DOHH2 (cell line): Measurements from ENCODE around the gene ELFN1.

Experiments
- H3F3A ChIP-seq: fragments of 200-600 bp; sonication (generic), shearing (Covaris generic); 2 replicates; pipeline ENCODE4 v1.6.0; 2016; ENCODE audit warnings: antibody characterized with exemption, mild to moderate bottlenecking; ENCODE audit not compliant: control insufficient read depth, insufficient read depth
- H3K27ac ChIP-seq: fragments of 200-600 bp; sonication (generic); 2 replicates; pipeline ENCODE4 v1.5.1; 2014; ENCODE audit warnings: low read depth, mild to moderate bottlenecking, low read length, moderate library complexity
- H3K27me3 ChIP-seq: fragments of 200-600 bp; sonication (generic); 2 replicates; pipeline ENCODE4 v1.6.1; 2014; ENCODE audit warnings: mild to moderate bottlenecking, low read length, mixed read lengths; ENCODE audit not compliant: control insufficient read depth
- H3K36me3 ChIP-seq: fragments of 200-600 bp; sonication (generic); 2 replicates; pipeline ENCODE4 v1.6.1; 2014; ENCODE audit warnings: mild to moderate bottlenecking, low read length, moderate library complexity, mixed read lengths; ENCODE audit not compliant: control insufficient read depth
- H3K4me1 ChIP-seq: fragments of 200-600 bp; sonication (generic); 2 replicates; pipeline ENCODE4 v1.6.1; 2014; ENCODE audit warnings: mild to moderate bottlenecking, low read length, mixed read lengths; ENCODE audit not compliant: control insufficient read depth
- H3K4me2 ChIP-seq: fragments of 200-600 bp; sonication (generic); 2 replicates; pipeline ENCODE4 v1.6.0; 2014; ENCODE audit warnings: mild to moderate bottlenecking, low read length, moderate library complexity
- H3K4me3 ChIP-seq: fragments of 200-600 bp; sonication (generic); 2 replicates; pipeline ENCODE4 v1.5.1; 2014; ENCODE audit warnings: mild to moderate bottlenecking, low read length, mixed read lengths
- H3K79me2 ChIP-seq: fragments of 200-600 bp; sonication (generic); 2 replicates; pipeline ENCODE4 v1.6.1; 2014; ENCODE audit warnings: mild to moderate bottlenecking, low read length, mixed read lengths; ENCODE audit not compliant: control insufficient read depth
- H3K9me2 ChIP-seq: fragments of 200-600 bp; sonication (generic); replicated peaks from 2 replicates; pipeline ENCODE4 v1.6.1; 2014; ENCODE audit warnings: mild to moderate bottlenecking, low read length, mixed read lengths; ENCODE audit not compliant: control insufficient read depth
- H3K9me3 ChIP-seq: fragments of 200-600 bp; sonication (generic); 2 replicates; pipeline ENCODE4 v1.6.1; 2014; ENCODE audit warnings: antibody characterized with exemption, low read length, mixed read lengths; ENCODE audit not compliant: control insufficient read depth, insufficient read depth
- H4K20me1 ChIP-seq: fragments of 200-600 bp; sonication (generic); 2 replicates; pipeline ENCODE4 v1.6.0; 2014; ENCODE audit warnings: low read depth, mild to moderate bottlenecking, antibody characterized with exemption, low read length, moderate library complexity; ENCODE audit not compliant: control insufficient read depth, insufficient read depth
- EZH2phosphoT487 ChIP-seq: fragments of 200-600 bp; sonication (generic); IDR thresholded peaks from 2 replicates; pipeline ENCODE4 v1.6.1; 2017; ENCODE audit warnings: borderline replicate concordance, mild to moderate bottlenecking, antibody characterized with exemption, low read length, moderate library complexity, mixed read lengths
- TF ChIP-seq, protein P1 (sequence below): fragments of 200-600 bp; sonication (generic); IDR thresholded peaks from one replicate; pipeline ENCODE4 v1.5.1; 2014; ENCODE audit warnings: antibody characterized with exemption, mild to moderate bottlenecking, low read depth, low read length; ENCODE audit not compliant: poor library complexity, severe bottlenecking

The ELFN1 gene

DNA sequence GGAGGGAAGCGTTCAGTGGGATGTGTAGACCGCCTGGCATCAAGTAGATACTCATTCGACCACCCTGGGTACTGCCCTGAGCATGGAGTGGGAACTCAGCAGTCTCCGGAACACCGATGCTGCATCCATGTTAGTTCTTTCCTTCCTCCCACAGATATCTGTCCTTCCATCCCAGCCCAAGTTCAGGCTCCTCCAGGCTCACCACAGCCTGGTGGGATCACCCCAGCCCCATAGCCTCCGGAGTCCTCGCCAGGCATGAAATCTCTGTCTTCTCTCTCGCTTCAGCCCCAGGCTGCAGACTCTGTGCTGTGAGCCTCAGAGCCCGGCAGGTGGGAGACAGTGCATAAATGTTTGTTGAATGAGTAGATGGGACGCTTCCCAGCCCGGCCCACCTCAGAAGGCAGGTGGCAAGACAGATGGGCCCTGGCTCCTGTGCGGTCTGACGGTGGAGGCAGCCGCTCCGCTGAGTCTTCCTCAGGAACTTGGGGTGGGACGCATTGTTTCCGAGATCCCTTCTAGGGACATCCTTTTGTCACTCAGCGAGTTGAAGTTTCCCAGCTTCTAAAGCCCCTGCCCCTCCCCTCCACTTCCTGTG, 42.9 kb downstream of the ELFN1 start:
- TF ChIP-seq, protein P1, sequence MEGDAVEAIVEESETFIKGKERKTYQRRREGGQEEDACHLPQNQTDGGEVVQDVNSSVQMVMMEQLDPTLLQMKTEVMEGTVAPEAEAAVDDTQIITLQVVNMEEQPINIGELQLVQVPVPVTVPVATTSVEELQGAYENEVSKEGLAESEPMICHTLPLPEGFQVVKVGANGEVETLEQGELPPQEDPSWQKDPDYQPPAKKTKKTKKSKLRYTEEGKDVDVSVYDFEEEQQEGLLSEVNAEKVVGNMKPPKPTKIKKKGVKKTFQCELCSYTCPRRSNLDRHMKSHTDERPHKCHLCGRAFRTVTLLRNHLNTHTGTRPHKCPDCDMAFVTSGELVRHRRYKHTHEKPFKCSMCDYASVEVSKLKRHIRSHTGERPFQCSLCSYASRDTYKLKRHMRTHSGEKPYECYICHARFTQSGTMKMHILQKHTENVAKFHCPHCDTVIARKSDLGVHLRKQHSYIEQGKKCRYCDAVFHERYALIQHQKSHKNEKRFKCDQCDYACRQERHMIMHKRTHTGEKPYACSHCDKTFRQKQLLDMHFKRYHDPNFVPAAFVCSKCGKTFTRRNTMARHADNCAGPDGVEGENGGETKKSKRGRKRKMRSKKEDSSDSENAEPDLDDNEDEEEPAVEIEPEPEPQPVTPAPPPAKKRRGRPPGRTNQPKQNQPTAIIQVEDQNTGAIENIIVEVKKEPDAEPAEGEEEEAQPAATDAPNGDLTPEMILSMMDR: no peak
- TF ChIP-seq EZH2phosphoT487: no peak
- H3K9me2 ChIP-seq: no peaks in the 10 kb centered on the region
- H3K4me1 ChIP-seq: no peaks in the 10 kb centered on the region
- no peaks in the 10 kb centered on the region for H4K20me1 ChIP-seq
- no peak overlapping the region for H3K4me3 ChIP-seq
- no peaks in the 10 kb centered on the region for H3F3A ChIP-seq
- H3K36me3 ChIP-seq: no peaks in the 10 kb centered on the region
- H3K4me2 ChIP-seq: no peak overlapping the region
- no peaks in the 10 kb centered on the region for H3K79me2 ChIP-seq
- H3K27me3 ChIP-seq: no peaks in the 10 kb centered on the region
- no peak overlapping the region for H3K27ac ChIP-seq
- H3K9me3 ChIP-seq: peaks cover 25% of the 10 kb centered on the region

DNA sequence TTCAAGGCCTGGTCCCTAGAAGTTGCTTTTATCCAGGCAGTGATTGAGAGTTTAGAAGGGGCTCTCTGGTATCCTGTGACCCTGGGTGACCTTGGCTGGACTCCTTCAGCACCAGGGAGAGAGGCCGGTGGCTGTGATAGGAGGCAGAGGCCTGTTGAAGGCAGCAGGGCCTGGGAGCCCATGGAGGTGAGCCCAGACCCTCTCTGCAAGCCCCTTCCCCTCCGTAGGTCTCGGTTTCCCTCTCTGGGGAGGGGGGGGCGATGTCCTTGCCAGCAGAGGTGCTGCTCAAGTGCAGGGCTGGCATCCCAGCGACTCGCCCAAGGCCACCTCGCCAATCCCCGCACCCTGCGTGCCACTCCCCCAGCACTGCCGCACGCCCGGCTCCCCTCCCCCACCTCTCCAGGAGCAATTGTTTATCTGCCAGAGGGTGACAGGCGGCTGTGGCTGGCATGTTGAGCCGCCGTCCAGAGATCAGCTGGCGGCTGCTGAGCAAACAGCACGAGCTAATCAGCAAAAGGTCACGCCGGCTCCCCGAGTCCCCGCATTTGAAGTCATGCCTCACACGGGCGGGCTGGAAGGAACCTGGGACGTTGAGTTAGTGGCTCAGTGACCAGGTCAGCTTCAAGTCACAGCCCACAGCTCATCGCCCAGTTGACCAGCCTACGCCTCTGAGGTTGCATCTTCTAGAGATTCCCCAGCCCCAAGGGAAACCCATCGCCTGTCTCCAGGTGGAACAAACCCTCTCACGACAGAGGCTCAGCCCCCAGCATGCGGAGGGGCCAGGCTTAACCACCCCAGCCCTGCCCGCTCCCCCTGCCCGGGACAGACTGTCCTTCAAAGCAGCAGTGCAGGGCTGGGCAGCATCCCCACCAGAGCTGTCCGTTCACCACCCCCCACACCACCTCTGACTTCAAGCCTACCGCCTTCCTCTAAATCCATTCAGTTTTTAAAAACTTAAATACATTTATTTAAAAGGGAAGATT, 43.7 kb downstream of the ELFN1 start:
- Histone ChIP-seq H3K9me2 (no peaks in the 10 kb centered on the region), H3K9me3 (peaks cover 18% of the 10 kb centered on the region), H3K27me3 (no peaks in the 10 kb centered on the region), H3K36me3 (no peaks in the 10 kb centered on the region), H3K79me2 (no peaks in the 10 kb centered on the region), H3F3A (no peaks in the 10 kb centered on the region), H3K27ac (no peak overlapping the region), H3K4me3 (no peak overlapping the region), H3K4me1 (no peaks in the 10 kb centered on the region), H3K4me2 (no peak overlapping the region), H4K20me1 (no peaks in the 10 kb centered on the region)
- TF ChIP-seq, protein P1: no peak
- TF ChIP-seq EZH2phosphoT487: no peak

DNA sequence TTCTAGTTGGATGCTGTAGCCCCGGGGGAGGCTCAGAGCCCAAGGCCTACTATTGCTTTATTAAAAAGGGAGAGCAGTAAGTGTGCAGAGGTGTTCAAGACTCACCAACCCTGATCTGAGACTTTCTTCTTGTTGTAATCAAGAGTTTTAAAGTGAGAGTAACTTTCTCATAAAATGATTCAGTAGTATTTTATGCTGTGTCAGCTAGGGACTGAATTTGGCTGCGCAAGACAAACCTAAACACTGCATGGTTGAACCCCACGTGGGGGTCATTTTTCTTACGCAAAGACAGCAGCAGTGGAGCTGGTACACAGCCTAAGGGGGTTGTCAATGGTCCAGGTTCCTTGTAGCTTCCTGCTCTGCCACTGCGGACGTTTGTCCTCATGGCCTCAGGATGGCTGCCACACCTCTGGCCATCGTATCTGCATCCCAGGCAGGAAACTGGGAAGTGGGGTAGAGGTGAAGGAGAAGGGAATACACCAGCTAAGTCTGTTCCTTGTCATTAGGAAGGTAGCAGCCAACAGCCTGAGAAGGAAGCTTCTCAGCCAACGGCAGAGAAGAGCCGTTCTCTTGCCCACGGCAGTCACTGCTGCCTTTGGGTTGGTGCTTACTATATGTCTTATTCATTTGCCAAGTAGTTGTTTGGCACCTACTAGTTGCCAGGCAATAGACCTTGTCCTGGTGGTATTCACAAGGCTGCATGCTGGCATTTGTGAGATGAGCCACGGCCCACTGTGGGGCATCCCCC, 44.7 kb downstream of the ELFN1 start:
- no peaks in the 10 kb centered on the region for H3K27me3 ChIP-seq
- H3K4me2 ChIP-seq: no peak overlapping the region
- H3K4me3 ChIP-seq: no peak overlapping the region
- no peaks in the 10 kb centered on the region for H3K36me3 ChIP-seq
- H3F3A ChIP-seq: no peaks in the 10 kb centered on the region
- H4K20me1 ChIP-seq: no peaks in the 10 kb centered on the region
- peaks cover 8% of the 10 kb centered on the region for H3K9me3 ChIP-seq
- no peaks in the 10 kb centered on the region for H3K79me2 ChIP-seq
- H3K9me2 ChIP-seq: no peaks in the 10 kb centered on the region
- TF ChIP-seq, protein P1: no peak
- no peak for TF ChIP-seq EZH2phosphoT487
- H3K27ac ChIP-seq: no peak overlapping the region
- H3K4me1 ChIP-seq: no peaks in the 10 kb centered on the region
